Stimulated activated CD4-positive, alpha-beta T cell treated with anti-CD3 and anti-CD28 coated beads, Interleukin-12 subunit alpha, Interleukin-12 subunit beta, amount 100 ng/mL, for 24 hours (primary cell): Measurements from ENCODE around the gene AKR7A3.

Source experiments
- DNase-seq, 2 experiments: peaks; one replicate each; pipeline ENCODE4 v3.0.0-alpha.2; 2020; ENCODE audit warnings: low read depth in 2 of 2

The AKR7A3 gene

DNA sequence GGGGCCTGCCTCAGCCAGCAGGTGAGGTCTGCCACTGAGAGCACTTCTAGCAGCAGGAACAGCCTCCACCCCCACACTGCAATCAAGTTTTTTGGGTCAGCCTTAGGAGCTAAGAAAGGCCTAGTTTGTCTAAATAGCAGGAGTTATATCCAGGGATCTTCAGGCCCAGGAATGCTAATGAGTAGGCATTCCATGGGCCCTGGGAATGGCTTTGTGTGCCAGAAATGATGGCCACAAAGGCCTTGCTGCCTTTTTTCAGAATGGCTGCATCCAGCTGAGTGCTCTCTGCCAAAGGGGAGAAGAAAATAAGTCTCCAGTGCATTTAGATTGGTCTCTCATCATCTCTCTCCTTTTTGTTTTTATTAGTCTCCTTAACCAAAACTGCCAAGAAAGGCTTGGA, 34.2 kb downstream of the AKR7A3 start:
- DNase-seq: no peak

- DNase-seq: peak; percentile 81 to 91
These were observed 37.0 kb downstream of the AKR7A3 start, which contains the start of the genes EMC1 and MRTO4 for GRCh38 chr1:19251305-19252196. TSS of gene EMC1 (minus strand) at chr1:19251524. CDS start at chr1:19251509, 15 bp downstream. TSS of gene MRTO4 (plus strand) at chr1:19251805. CDS start at chr1:19251836, 31 bp downstream.

DNA sequence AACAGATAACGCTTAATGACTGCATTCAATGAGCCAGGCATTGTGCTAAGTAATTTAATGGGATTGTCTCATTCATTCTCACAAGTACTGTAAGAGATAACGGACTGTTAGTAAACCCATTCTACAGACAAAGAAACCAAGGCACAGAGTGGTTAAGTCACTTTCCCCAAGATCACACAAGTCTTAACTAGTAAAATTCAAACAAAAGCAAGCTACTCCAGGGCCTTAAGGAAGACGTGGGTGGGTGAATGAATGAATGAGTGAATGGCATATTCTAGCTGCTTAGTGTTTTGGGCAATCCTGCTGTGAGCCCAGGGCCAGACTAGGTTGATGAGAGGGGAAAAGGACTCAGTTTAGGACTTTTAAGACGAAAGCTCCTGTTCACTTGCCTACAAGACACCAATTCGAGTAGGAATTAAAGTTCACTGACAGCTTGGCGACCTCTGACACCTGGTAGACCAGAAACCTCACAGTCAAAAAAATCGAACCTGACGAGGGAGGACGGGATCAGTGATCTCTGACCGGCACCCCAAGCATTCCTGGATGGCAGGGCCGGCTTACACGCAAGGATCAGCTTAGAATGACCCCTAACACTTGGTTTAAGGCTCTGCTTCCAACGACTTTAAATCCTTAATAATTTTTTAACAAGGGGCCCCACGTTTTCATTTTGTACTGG, 37.8 kb downstream of the AKR7A3 start:
- no peak for DNase-seq

DNA sequence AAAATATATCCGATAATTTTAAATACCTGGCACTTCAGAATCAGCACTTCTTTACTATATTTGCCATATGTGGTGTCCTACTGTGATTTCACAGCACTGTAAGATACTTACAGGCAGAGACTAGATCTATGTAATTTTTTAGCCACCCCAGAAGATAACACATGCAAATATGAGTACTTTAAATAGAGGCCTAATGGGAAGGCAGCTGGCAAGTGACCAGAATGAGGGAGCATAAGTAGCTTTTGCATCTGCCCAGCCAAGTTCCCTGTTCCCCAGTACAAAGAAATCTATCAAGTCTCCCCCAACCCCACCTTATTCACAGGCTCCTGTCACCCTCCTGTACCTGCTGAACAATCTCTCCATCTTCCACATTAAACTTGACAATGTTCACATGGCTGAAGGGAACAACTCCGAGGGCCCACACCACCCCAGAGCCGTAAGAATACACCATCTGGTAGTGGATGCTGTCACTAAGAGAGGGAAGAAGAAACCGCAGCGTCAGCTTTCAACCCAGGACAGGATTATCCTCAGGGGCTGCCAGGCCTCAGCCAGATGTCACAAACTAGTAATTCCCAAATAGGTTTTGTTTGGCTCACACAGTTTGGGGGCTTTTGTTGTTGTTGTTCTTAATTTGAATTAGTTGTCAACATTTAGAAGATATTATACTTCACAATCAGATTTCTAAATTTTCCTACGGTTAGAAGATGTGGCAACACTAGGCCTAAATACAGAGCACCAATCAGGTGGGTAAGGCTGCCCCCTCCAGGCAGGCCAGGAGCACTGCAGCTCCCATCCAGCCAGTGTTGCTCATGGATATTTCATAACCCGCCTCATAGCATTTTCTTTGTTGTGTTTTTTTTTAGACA, 47.7 kb downstream of the AKR7A3 start:
- DNase-seq: peak; percentile 40 to 59

GRCh38 chr1:19239876-19240275, 48.7 kb downstream of the AKR7A3 start:
- DNase-seq: no peak

DNA sequence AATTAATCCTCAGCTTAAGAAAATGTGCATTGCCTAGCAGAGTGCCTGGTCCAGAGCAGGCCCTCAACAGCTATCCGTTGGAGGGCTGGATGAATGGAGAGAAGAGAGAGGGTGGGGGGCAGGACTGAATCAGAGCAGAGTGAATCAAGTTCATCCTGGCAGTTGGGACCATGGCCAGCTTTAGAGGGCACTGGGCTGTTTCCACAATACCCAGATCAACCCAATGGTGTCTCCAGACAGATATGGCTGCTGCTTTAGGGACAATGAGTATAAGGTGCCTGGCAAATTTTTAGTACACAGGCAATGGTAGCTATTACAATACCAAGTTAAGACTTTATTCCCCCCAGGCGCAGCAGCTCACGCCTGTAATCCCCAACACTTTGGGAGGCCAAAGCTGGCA, 54.3 kb downstream of the AKR7A3 start:
- DNase-seq: no peak
